Placental epithelial cell (primary cell): Measurements from ENCODE around the gene CD101. TPM values are rescaled to one million over a fixed set of nuclear protein-coding genes. Genes with fewer than 3 reads are reported as not detected.

Source experiments
- small RNA-seq: library from RNA; depleted of rRNA; stranded (forward); fragments of <200 nt; gene quantifications from one replicate; pipeline ENCODE3, GENCODE V24; 2012
- total RNA-seq: library from RNA; depleted of rRNA; stranded (reverse); fragments of >200 nt; gene quantifications from 2 replicates; pipeline ENCODE4 v1.2.3, GENCODE V29; 2012

Gene CD101, protein sequence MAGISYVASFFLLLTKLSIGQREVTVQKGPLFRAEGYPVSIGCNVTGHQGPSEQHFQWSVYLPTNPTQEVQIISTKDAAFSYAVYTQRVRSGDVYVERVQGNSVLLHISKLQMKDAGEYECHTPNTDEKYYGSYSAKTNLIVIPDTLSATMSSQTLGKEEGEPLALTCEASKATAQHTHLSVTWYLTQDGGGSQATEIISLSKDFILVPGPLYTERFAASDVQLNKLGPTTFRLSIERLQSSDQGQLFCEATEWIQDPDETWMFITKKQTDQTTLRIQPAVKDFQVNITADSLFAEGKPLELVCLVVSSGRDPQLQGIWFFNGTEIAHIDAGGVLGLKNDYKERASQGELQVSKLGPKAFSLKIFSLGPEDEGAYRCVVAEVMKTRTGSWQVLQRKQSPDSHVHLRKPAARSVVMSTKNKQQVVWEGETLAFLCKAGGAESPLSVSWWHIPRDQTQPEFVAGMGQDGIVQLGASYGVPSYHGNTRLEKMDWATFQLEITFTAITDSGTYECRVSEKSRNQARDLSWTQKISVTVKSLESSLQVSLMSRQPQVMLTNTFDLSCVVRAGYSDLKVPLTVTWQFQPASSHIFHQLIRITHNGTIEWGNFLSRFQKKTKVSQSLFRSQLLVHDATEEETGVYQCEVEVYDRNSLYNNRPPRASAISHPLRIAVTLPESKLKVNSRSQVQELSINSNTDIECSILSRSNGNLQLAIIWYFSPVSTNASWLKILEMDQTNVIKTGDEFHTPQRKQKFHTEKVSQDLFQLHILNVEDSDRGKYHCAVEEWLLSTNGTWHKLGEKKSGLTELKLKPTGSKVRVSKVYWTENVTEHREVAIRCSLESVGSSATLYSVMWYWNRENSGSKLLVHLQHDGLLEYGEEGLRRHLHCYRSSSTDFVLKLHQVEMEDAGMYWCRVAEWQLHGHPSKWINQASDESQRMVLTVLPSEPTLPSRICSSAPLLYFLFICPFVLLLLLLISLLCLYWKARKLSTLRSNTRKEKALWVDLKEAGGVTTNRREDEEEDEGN
- total RNA-seq, result 1.3 and 1.6 TPM in 2 replicates

DNA sequence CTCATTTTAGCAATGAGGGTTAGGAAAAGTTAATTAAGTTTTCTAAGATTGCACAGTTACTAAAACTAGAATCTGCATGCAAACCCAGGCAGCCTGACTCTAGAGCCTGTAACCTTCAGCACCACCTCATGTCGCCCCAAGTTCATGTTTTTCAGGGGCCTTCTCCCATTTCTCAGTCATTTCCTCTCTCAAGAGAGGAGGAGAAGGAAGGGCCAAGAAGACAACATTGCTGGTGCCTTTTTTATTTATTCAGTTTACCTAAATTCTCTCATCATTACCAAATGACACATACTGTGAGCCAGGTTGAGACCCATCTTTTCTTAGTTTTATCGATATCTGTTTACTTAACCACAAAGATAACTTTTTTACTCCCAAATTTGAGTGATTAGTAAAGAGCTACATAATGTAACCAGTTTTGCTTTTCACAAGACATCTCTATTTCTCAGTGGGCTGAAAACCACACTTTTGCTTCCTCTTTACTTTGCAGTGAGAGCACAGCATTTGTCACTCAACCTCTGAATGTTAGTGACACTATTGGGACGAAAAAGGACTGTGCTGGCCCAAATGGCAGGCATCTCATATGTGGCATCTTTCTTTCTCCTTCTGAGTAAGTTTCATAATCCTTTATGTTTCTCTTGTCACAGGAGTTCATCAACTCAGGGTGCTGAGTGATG is at the start of gene CD101:
Gene CD101, plus strand, starts transcription at position 507 of the 674 bp plus-strand sequence. Its CDS starts 58 bp downstream, at position 565.

DNA sequence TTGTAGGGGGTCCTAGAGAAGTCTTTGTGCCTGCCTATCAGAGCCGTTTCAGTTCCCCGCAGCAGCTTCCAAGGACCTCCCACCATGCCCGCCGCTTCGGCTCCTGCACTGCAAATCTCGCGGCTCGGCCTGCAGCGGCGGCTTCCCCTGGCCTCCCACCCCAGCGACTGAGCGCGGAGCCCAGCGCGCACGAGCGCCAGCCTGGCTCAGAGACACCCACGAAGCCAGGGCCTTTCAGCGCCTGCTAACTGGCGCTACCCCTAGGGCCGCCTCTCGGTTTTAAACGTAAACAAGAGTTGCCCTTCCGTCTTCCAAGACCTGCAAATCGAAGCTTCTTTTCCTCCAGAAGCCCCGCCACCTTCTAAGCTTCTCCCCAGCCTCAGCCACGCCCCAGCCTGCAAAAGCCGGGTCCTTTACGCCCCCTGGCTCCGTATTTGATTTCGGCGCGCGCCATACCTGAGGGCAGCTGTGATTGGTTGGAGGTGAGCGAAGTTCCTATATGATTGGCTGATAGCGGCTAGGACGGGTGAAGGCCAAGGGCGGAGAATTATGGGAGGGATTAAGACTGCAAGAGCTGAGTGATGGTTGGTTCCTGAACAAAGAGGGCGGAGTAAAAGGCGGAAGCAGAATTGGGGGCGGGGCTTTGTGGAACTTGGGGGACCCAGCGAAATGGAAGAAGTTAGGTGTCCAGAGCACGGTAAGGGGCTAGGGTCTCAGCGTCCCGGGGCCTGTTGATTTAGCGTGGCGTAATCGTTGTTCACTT is 58.3 kb downstream of the CD101 start, which contains the start of gene TTF2:
Gene TTF2, plus strand, starts transcription at position 649 of the 763 bp plus-strand sequence. Its CDS starts 21 bp downstream, at position 670.

Small RNA genes lying within 50 kb of the gene (small RNA-seq; reads per million reads assigned to genes)
- not detected for gene RNA5SP55

Other genes with a start within 250 kb of the CD101 start
- not detected in 2 replicates for gene CD2, start 247.3 kb upstream of the CD101 start, total RNA-seq
- gene PTGFRN, start 91.8 kb upstream of the CD101 start, total RNA-seq, result 71.8 and 153 TPM in 2 replicates
- gene TTF2, start 58.6 kb downstream of the CD101 start, total RNA-seq, result 11.8 and 17.9 TPM in 2 replicates
- gene TRIM45, start 120.0 kb downstream of the CD101 start, total RNA-seq, result 8.9 and 16.9 TPM in 2 replicates
- 62.7 and 286 TPM in 2 replicates for gene VTCN1, start 209.2 kb downstream of the CD101 start, total RNA-seq